Liver (tissue), 3 donors: Measurements from ENCODE around the gene UBASH3B.

Experiments
- EGR1 ChIP-seq, 2 donors: IDR thresholded peaks; 2 replicates each; pipeline ENCODE4 v1.6.1; 2016 to 2018; ENCODE audit warnings: antibody characterized with exemption in 2 of 2, low read depth in 2 of 2
- FOXA1 ChIP-seq: IDR thresholded peaks from 2 replicates; pipeline ENCODE4 v1.6.1; 2016; ENCODE audit warnings: antibody characterized with exemption
- GABPA ChIP-seq, 2 donors: IDR thresholded peaks in 1 of 2; conservative IDR thresholded peaks in 1 of 2; 2 replicates each; pipeline ENCODE4 v1.6.1; 2016; ENCODE audit warnings: antibody characterized with exemption in 2 of 2, mild to moderate bottlenecking in 1 of 2, moderate library complexity in 1 of 2
- JUND ChIP-seq, 2 donors: IDR thresholded peaks; 2 replicates each; pipeline ENCODE4 v1.6.1; 2016; ENCODE audit warnings: antibody characterized with exemption in 2 of 2
- RAD21 ChIP-seq, 2 donors: IDR thresholded peaks; 2 replicates each; pipeline ENCODE4 v1.6.1; 2016; ENCODE audit warnings: antibody characterized with exemption in 2 of 2, mild to moderate bottlenecking in 2 of 2
- SP1 ChIP-seq: IDR thresholded peaks from 2 replicates; pipeline ENCODE4 v1.6.1; 2018; ENCODE audit warnings: antibody characterized with exemption, mild to moderate bottlenecking
- YY1 ChIP-seq: IDR thresholded peaks from 2 replicates; pipeline ENCODE4 v1.6.1; 2016; ENCODE audit warnings: antibody characterized with exemption, mild to moderate bottlenecking
- TF ChIP-seq, protein P1 (sequence below): fragments of 150-350 bp; IDR thresholded peaks from 2 replicates; pipeline ENCODE4 v1.5.1; 2017; ENCODE audit warnings: improper control_type of control experiment, low read depth, low read length; ENCODE audit not compliant: missing input control
- TF ChIP-seq, protein P2 (sequence below): IDR thresholded peaks from 2 replicates; pipeline ENCODE4 v1.6.1; 2016; ENCODE audit warnings: antibody characterized with exemption
- donor health status: healthy.
- donor health status: healthy.

DNA sequence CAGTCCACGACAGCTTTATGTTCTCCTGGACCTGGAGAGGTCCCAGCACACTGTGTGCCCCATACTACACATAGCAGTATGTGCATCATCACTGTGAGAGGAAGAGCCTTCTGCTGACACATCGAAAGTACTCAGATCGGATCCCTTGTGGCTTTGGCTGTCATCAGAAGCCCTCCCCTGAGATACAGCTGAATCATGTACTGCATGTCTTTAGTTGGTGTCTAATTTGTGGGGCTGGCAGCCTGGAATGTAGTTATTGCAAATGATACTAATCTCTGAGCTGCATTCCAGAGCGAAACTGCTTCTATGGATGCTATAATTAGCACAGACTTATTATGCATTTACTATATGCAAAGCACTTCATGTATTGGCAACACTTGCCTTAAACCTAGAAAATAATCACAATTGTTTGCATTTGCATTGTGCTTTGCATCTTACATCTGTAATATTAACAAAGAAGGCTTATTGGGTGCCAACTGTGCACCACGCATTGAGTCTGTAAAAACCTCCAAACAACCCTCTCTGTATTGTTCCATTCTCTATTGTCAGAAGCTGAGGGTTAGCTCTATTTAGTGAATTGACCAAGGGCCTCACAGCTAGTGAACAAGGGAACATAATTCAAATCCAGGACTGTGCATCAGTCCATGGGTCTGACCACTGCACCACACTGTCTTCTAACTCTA is 93.6 kb downstream of the UBASH3B start:
- TF ChIP-seq SP1 (peak; percentile 39), YY1 (no peak), JUND (IDR thresholded peaks at IDR 0.05) (no peak), RAD21 (IDR thresholded peaks at IDR 0.05) (peak in 1 of 2 donors; percentile 11), EGR1 (IDR thresholded peaks at IDR 0.05; ENCODE audit: low read depth in 2 of 2) (no peak), GABPA (IDR thresholded peaks at IDR 0.05 in 1 of 2, conservative IDR thresholded peaks at IDR 0.05 in 1 of 2) (no peak), FOXA1 (no peak)
- TF ChIP-seq, protein P1, sequence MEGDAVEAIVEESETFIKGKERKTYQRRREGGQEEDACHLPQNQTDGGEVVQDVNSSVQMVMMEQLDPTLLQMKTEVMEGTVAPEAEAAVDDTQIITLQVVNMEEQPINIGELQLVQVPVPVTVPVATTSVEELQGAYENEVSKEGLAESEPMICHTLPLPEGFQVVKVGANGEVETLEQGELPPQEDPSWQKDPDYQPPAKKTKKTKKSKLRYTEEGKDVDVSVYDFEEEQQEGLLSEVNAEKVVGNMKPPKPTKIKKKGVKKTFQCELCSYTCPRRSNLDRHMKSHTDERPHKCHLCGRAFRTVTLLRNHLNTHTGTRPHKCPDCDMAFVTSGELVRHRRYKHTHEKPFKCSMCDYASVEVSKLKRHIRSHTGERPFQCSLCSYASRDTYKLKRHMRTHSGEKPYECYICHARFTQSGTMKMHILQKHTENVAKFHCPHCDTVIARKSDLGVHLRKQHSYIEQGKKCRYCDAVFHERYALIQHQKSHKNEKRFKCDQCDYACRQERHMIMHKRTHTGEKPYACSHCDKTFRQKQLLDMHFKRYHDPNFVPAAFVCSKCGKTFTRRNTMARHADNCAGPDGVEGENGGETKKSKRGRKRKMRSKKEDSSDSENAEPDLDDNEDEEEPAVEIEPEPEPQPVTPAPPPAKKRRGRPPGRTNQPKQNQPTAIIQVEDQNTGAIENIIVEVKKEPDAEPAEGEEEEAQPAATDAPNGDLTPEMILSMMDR, result no peak
- TF ChIP-seq, protein P2, sequence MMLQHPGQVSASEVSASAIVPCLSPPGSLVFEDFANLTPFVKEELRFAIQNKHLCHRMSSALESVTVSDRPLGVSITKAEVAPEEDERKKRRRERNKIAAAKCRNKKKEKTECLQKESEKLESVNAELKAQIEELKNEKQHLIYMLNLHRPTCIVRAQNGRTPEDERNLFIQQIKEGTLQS, result no peak
